ENCODE results near the gene ZFYVE27.
A peak's percentile ranks its signal among the peaks of the same experiment; 100 is the strongest.

DNA sequence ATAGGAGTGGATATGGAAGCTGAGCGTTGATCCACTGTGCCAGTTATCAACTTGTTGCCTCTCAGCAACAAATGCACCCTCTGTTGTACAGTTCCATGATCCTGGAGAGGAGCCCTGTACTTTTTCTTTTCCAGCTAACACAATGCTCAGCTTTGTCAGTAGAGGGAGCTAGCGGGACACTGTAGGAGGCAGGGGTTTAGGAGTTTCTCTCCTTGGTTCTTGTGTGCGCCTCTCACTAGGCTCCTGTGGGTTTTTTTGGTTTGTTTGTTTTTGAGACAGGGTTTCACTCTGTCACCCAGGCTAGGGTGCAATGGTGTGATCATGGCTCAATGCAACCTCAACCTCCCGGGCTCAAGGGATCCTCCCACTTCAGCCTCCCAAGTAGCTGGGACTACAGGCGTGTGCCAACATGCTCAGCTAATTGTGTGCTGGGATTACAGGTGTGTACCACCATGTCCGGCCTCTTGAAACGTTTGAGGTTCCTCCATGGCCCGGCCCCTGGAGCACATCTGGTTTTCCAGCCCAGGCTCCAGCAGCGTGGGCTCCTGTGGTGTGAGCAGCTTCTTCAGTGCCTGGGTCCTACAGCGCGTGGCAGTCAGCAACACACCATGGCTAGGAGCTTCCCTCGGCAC lies 35.4 kb upstream of the ZFYVE27 start:
- TF ChIP-seq, protein P1, sequence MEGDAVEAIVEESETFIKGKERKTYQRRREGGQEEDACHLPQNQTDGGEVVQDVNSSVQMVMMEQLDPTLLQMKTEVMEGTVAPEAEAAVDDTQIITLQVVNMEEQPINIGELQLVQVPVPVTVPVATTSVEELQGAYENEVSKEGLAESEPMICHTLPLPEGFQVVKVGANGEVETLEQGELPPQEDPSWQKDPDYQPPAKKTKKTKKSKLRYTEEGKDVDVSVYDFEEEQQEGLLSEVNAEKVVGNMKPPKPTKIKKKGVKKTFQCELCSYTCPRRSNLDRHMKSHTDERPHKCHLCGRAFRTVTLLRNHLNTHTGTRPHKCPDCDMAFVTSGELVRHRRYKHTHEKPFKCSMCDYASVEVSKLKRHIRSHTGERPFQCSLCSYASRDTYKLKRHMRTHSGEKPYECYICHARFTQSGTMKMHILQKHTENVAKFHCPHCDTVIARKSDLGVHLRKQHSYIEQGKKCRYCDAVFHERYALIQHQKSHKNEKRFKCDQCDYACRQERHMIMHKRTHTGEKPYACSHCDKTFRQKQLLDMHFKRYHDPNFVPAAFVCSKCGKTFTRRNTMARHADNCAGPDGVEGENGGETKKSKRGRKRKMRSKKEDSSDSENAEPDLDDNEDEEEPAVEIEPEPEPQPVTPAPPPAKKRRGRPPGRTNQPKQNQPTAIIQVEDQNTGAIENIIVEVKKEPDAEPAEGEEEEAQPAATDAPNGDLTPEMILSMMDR (IDR thresholded peaks at IDR 0.05), result peak; percentile 76 to 85 (median 83)
- TF ChIP-seq POLR2A (IDR thresholded peaks at IDR 0.05), result no peak

Data from body of pancreas (tissue), 4 donors.